Activated CD8-positive, alpha-beta memory T cell treated with anti-CD3 and anti-CD28 coated beads, Interleukin-2, amount 50 U/mL, for 1 hour (primary cell): ENCODE data around the gene CROCC2.

Experiments used
- DNase-seq: peaks from one replicate; pipeline ENCODE4 v3.0.0-alpha.2; 2020; ENCODE audit errors: extremely low read depth

CROCC2 gene

GRCh38 chr2:241014224-241014623 lies 108.1 kb downstream of the CROCC2 start:
- DNase-seq, result no peak

- no peak for DNase-seq
These were observed 108.6 kb downstream of the CROCC2 start for GRCh38 chr2:241014764-241015163.

GRCh38 chr2:241015439-241015838 lies 109.3 kb downstream of the CROCC2 start:
- DNase-seq, result no peak

- no peak for DNase-seq
These were observed 111.2 kb downstream of the CROCC2 start for GRCh38 chr2:241017228-241017940.

GRCh38 chr2:241018051-241018891 lies 112.1 kb downstream of the CROCC2 start:
- no peak for DNase-seq

- no peak for DNase-seq
These were observed 113.5 kb downstream of the CROCC2 start for GRCh38 chr2:241019441-241020139.

- DNase-seq, result no peak
These were observed 114.1 kb downstream of the CROCC2 start for GRCh38 chr2:241020201-241020600.

- DNase-seq, result no peak
These were observed 114.6 kb downstream of the CROCC2 start for GRCh38 chr2:241020629-241021190.

GRCh38 chr2:241025639-241026038 lies 119.5 kb downstream of the CROCC2 start:
- DNase-seq, result no peak

- DNase-seq, result no peak
These were observed 123.6 kb downstream of the CROCC2 start for GRCh38 chr2:241029599-241030332.

- no peak for DNase-seq
These were observed 124.2 kb downstream of the CROCC2 start for GRCh38 chr2:241030333-241030680.

GRCh38 chr2:241030883-241031282 lies 124.7 kb downstream of the CROCC2 start:
- DNase-seq, result no peak

- DNase-seq, result no peak
These were observed 125.5 kb downstream of the CROCC2 start for GRCh38 chr2:241031436-241032165.

- DNase-seq, result no peak
These were observed 127.3 kb downstream of the CROCC2 start for GRCh38 chr2:241033336-241033987.

- DNase-seq, result no peak
These were observed 127.9 kb downstream of the CROCC2 start for GRCh38 chr2:241033994-241034393.

GRCh38 chr2:241034490-241035141 lies 128.5 kb downstream of the CROCC2 start:
- no peak for DNase-seq

GRCh38 chr2:241035142-241035817 lies 129.1 kb downstream of the CROCC2 start:
- DNase-seq, result no peak

- peak; percentile 74 for DNase-seq
These were observed 129.8 kb downstream of the CROCC2 start for GRCh38 chr2:241035818-241036396.
